Loucy (cell line): ENCODE measurements around the gene ZNF333.
"Not testable (repeated sequence)": the region's sequence is repeated elsewhere in the genome, so short reads cannot be mapped to it uniquely, and the experiment has no call there.

Experiments
- EZH2phosphoT487 ChIP-seq: fragments of 200-600 bp; IDR thresholded peaks from 2 replicates; pipeline ENCODE4 v1.6.1; 2018; ENCODE audit warnings: antibody characterized with exemption, mild to moderate bottlenecking, moderate library complexity, borderline replicate concordance
- TF ChIP-seq, protein P1 (sequence below): fragments of 200-600 bp; sonication (generic); conservative IDR thresholded peaks from 2 replicates; pipeline ENCODE4 v1.5.1; 2014; ENCODE audit warnings: mild to moderate bottlenecking, antibody characterized with exemption, low read length

DNA sequence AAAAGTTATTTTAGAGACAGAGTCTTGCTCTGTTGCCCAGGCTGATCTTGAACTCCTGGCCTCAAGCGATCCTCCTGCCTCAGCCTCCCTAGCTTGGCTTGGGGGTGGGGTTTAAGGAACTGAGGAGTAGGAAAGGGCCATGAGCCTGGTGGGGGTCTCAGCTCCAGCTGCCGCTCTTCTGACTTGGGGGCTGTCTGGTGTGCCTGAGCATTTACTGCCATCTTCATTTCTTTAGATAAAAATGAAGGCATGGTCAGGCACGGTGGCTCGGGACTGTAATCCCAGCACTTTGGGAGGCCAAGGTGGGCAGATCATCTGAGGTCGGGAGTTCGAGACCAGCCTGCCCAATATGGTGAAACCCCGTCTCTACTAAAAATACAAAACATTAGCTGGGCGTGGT is 85.5 kb downstream of the ZNF333 start:
- TF ChIP-seq, protein P1, sequence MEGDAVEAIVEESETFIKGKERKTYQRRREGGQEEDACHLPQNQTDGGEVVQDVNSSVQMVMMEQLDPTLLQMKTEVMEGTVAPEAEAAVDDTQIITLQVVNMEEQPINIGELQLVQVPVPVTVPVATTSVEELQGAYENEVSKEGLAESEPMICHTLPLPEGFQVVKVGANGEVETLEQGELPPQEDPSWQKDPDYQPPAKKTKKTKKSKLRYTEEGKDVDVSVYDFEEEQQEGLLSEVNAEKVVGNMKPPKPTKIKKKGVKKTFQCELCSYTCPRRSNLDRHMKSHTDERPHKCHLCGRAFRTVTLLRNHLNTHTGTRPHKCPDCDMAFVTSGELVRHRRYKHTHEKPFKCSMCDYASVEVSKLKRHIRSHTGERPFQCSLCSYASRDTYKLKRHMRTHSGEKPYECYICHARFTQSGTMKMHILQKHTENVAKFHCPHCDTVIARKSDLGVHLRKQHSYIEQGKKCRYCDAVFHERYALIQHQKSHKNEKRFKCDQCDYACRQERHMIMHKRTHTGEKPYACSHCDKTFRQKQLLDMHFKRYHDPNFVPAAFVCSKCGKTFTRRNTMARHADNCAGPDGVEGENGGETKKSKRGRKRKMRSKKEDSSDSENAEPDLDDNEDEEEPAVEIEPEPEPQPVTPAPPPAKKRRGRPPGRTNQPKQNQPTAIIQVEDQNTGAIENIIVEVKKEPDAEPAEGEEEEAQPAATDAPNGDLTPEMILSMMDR: not testable (repeated sequence)
- not testable (repeated sequence) for TF ChIP-seq EZH2phosphoT487
